SK-N-SH (cell line): ENCODE results near the gene INPP5A. TPM values are rescaled to one million over a fixed set of nuclear protein-coding genes. Genes with fewer than 3 reads are reported as not detected.

ENCODE experiments used
- CTCF ChIA-PET: fragments of 300-600, 350-600 bp; formaldehyde crosslinking; extraction: SDS; loops from one replicate; lab custom pipeline; 2021; lab: Yijun Ruan, JAX
- POLR2A ChIA-PET: fragments of 350-600 bp; sonication (Branson Sonifier 250); formaldehyde crosslinking; extraction: SDS; loops from one replicate; lab custom pipeline; 2020; ENCODE audit warnings: antibody characterized with exemption, inconsistent platforms; lab: Yijun Ruan, JAX
- DNase-seq: peaks from one replicate; pipeline ENCODE4 v3.0.0; 2012
- H2AFZ ChIP-seq: fragments of 200-600 bp; sonication (generic); 2 replicates; pipeline ENCODE4 v1.8.1; 2016; ENCODE audit warnings: antibody characterized with exemption, mild to moderate bottlenecking, low read depth
- H3F3A ChIP-seq: fragments of 200-600 bp; sonication (generic); replicated peaks from 2 replicates; pipeline ENCODE3; 2016; ENCODE audit warnings: antibody characterized with exemption, mild to moderate bottlenecking; ENCODE audit not compliant: insufficient read depth
- H3K27ac ChIP-seq, 2 experiments: fragments of 200-500 bp in 1 of 2; fragments of 200-600 bp in 1 of 2; sonication (Bioruptor generic) in 1 of 2; sonication (generic), shearing (Covaris generic) in 1 of 2; 2 replicates each; pipeline versions ENCODE4 v1.5.1 to v1.6.1; 2014 to 2016; ENCODE audit warnings: low read depth in 2 of 2, inconsistent platforms in 1 of 2, low read length in 1 of 2, mild to moderate bottlenecking in 1 of 2, mixed read lengths in 1 of 2
- H3K27me3 ChIP-seq: fragments of 200-600 bp; sonication (generic), shearing (Covaris generic); 2 replicates; pipeline ENCODE4 v1.6.1; 2016; ENCODE audit warnings: mixed run types; ENCODE audit not compliant: insufficient read depth
- H3K36me3 ChIP-seq, 2 experiments: fragments of 200-500 bp in 1 of 2; fragments of 200-600 bp in 1 of 2; sonication (Bioruptor generic) in 1 of 2; sonication (generic) in 1 of 2; replicated peaks in 1 of 2; 2 replicates each; pipeline versions ENCODE3 to v1.5.1; 2014 to 2016; ENCODE audit warnings: low read length in 1 of 2, mild to moderate bottlenecking in 1 of 2; ENCODE audit not compliant: insufficient read depth in 2 of 2, control insufficient read depth in 1 of 2
- H3K4me1 ChIP-seq, 2 experiments: fragments of 200-500 bp in 1 of 2; fragments of 200-600 bp in 1 of 2; sonication (Bioruptor generic) in 1 of 2; sonication (generic), shearing (Covaris generic) in 1 of 2; 2 replicates each; pipeline versions ENCODE4 v1.5.1 to v1.6.1; 2014 to 2016; ENCODE audit warnings: low read depth in 1 of 2, low read length in 1 of 2, mixed run types in 1 of 2; ENCODE audit not compliant: insufficient read depth in 2 of 2, control insufficient read depth in 1 of 2
- H3K4me2 ChIP-seq: fragments of 200-600 bp; sonication (generic), shearing (Covaris generic); 2 replicates; pipeline ENCODE4 v1.6.1; 2017; ENCODE audit warnings: mixed run types
- H3K4me3 ChIP-seq, 2 experiments: fragments of 200-500 bp in 1 of 2; fragments of 200-600 bp in 1 of 2; sonication (Bioruptor generic) in 1 of 2; sonication (generic), shearing (Covaris generic) in 1 of 2; 2 replicates each; pipeline versions ENCODE4 v1.5.1 to v1.8.1; 2014 to 2016; ENCODE audit warnings: low read depth in 2 of 2, inconsistent platforms in 1 of 2, low read length in 1 of 2, mild to moderate bottlenecking in 1 of 2, mixed read lengths in 1 of 2, moderate library complexity in 1 of 2
- H3K79me2 ChIP-seq: fragments of 200-600 bp; sonication (generic); 2 replicates; pipeline ENCODE4 v1.8.1; 2017; ENCODE audit warnings: mild to moderate bottlenecking; ENCODE audit not compliant: insufficient read depth
- H3K9ac ChIP-seq: fragments of 200-600 bp; sonication (generic); 2 replicates; pipeline ENCODE4 v1.6.1; 2017; ENCODE audit warnings: mixed run types
- H3K9me2 ChIP-seq: fragments of 200-600 bp; sonication (generic); 2 replicates; pipeline ENCODE4 v1.6.1; 2017; ENCODE audit warnings: mixed run types
- H3K9me3 ChIP-seq: fragments of 200-600 bp; sonication (generic); 2 replicates; pipeline ENCODE4 v1.6.1; 2017; ENCODE audit warnings: mixed run types, mild to moderate bottlenecking, moderate library complexity
- H4K20me1 ChIP-seq: fragments of 200-600 bp; sonication (generic); 2 replicates; pipeline ENCODE4 v1.6.1; 2017; ENCODE audit warnings: mild to moderate bottlenecking, mixed run types; ENCODE audit not compliant: insufficient read depth
- CHD2 ChIP-seq: fragments of 150-350 bp; IDR thresholded peaks from 2 replicates; pipeline ENCODE4 v1.6.1; 2018; ENCODE audit warnings: low read length; ENCODE audit not compliant: partially characterized antibody
- CTCF ChIP-seq: fragments of 200-600 bp; sonication (generic); IDR thresholded peaks from 2 replicates; pipeline ENCODE4 v1.6.1; 2017; ENCODE audit warnings: antibody characterized with exemption, mild to moderate bottlenecking, moderate library complexity
- ELF1 ChIP-seq: IDR thresholded peaks from 2 replicates; pipeline ENCODE4 v1.4.0; 2012
- EP300 ChIP-seq, 2 experiments: IDR thresholded peaks; 2 replicates each; pipeline versions ENCODE4 v1.4.0 to v1.6.1; 2012; ENCODE audit warnings: borderline replicate concordance in 1 of 2, low read depth in 1 of 2, low read length in 1 of 2
- FOXJ3 ChIP-seq: sonication (generic); formaldehyde crosslinking; IDR thresholded peaks from 2 replicates; pipeline ENCODE4 v1.5.1; 2020; ENCODE audit warnings: mild to moderate bottlenecking, missing genetic modification reagents
- JUND ChIP-seq: IDR thresholded peaks from 2 replicates; pipeline ENCODE4 v1.4.0; 2012
- PBX3 ChIP-seq: IDR thresholded peaks from 2 replicates; pipeline ENCODE4; 2012
- RAD21 ChIP-seq: IDR thresholded peaks from 2 replicates; pipeline ENCODE4 v1.6.1; 2012; ENCODE audit warnings: mild to moderate bottlenecking, low read length
- RCOR1 ChIP-seq: fragments of 150-350 bp; IDR thresholded peaks from 2 replicates; pipeline ENCODE4 v1.6.1; 2017; ENCODE audit warnings: antibody characterized with exemption, low read length
- RXRA ChIP-seq: IDR thresholded peaks from 2 replicates; pipeline ENCODE4 v1.4.0; 2012; ENCODE audit warnings: low read depth, mild to moderate bottlenecking, borderline replicate concordance
- SIN3A ChIP-seq: IDR thresholded peaks from 2 replicates; pipeline ENCODE4 v1.6.1; 2012; ENCODE audit warnings: low read depth, mild to moderate bottlenecking, low read length, moderate library complexity, borderline replicate concordance
- SMC3 ChIP-seq: IDR thresholded peaks from 2 replicates; pipeline ENCODE4 v1.6.1; 2012; ENCODE audit warnings: low read depth, low read length, improper control_type of control experiment
- TAF1 ChIP-seq: IDR thresholded peaks from 2 replicates; pipeline ENCODE4 v1.6.1; 2012; ENCODE audit warnings: low read depth, mild to moderate bottlenecking, low read length, moderate library complexity, borderline replicate concordance
- TCF12 ChIP-seq: IDR thresholded peaks from 2 replicates; pipeline ENCODE4 v1.4.0; 2012
- USF2 ChIP-seq: fragments of 150-350 bp; IDR thresholded peaks from 2 replicates; pipeline ENCODE4 v1.6.1; 2017; ENCODE audit warnings: antibody characterized with exemption, low read length, low read depth, borderline replicate concordance
- WGBS: methylation state at CpG from one replicate; pipeline ENCODE4 v1.1.6; 2017; ENCODE audit warnings: low lambda C conversion rate; 5-methylcytosine and 5-hydroxymethylcytosine counted together
- polyA plus RNA-seq, 3 experiments: library from polyadenylated mRNA; depleted of rRNA; stranded (reverse); fragments of >200 nt; gene quantifications; 2 replicates each; pipeline ENCODE4 v1.2.3, GENCODE V29; 2012
- TF ChIP-seq, protein P1 (sequence below): IDR thresholded peaks from 2 replicates; pipeline ENCODE4 v1.4.0; 2012; ENCODE audit warnings: low read depth, borderline replicate concordance

Gene INPP5A
- polyA plus RNA-seq, 1 of the 3 experiments (the other 2 are of a cell fraction), result 12.0 TPM

DNA sequence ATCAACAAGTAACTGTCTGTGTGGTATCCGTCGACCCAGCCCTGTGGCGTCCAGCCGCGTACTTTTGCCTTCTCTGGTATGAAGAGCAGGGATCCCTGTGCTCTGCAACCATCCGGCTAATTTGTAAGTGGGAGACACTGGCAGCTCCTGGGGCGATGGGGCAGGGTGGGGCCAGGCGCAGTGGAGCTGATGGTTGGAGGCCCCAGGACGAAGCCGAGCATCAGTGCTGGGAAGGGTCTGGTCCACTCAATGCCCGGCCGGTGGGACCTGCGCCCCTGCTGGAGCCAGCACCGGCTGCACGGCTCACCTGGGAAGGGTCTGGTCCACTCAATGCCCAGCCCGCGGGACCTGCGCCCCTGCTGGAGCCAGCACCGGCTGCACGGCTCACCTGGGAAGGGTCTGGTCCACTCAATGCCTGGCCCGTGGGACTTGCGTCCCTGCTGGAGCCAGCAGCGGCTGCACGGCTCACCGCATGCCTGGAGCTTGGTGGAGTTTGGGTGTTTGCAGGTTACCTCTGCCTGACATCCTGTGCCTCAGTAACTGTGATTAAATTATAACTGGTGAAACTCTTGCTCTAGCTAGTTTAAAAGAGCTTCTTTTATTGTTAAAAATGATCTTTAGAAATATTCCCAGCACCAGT is 152.3 kb downstream of the INPP5A start:
- no peaks in the 10 kb centered on the region; a peak in 1 of 4 replicates for H3K4me1 ChIP-seq
- 0 out of 2 replicates have a peak, but pooled peaks cover 4% of the 10 kb centered on the region for H3K9me3 ChIP-seq
- H3K27me3 ChIP-seq, result no peaks in the 10 kb centered on the region
- no peaks in the 10 kb centered on the region for H4K20me1 ChIP-seq
- no peaks in the 10 kb centered on the region for H3F3A ChIP-seq
- no peak overlapping the region for H2AFZ ChIP-seq
- H3K9ac ChIP-seq, result no peak overlapping the region
- no peaks in the 10 kb centered on the region for H3K9me2 ChIP-seq
- no peak overlapping the region for H3K4me2 ChIP-seq
- ChIA-PET CTCF (no interaction called here), POLR2A (no interaction called here)
- TF ChIP-seq FOXJ3 (no peak), EP300 (IDR thresholded peaks at IDR 0.05; ENCODE audit: borderline replicate concordance in 1 of 2, low read depth in 1 of 2, low read length in 1 of 2) (no peak), CTCF (no peak)
- no peak overlapping the region for H3K4me3 ChIP-seq
- 95% methylated on average over 3 of the region's 25 CpGs for WGBS
- no peak overlapping the region for H3K27ac ChIP-seq
- peaks cover 0 to 2% of the 10 kb centered on the region in 2 experiments for H3K36me3 ChIP-seq
- H3K79me2 ChIP-seq, result no peaks in the 10 kb centered on the region
- DNase-seq, result no peak

DNA sequence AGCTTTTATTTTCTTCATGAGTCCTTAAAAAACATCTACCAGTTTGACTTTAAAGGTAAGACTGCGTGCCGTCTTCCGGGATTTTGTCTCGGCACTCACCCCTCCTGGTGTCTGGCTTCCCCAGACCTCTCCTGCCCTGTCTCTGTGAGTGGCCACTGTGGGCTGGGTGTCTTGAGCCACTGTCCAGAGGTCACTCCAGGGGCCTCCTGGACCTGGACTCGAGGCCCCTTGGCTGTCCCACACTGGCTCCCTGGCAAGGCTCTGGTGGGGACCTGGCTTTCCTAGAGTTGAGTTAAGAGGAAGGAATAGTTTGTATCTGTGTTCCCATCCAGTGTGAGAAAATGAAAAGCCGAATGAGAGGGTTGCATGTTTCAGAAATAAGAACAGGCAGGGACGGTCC is 152.8 kb downstream of the INPP5A start:
- Histone ChIP-seq H3K4me1 (no peaks in the 10 kb centered on the region; a peak in 1 of 4 replicates), H3K4me3 (no peak overlapping the region), H3K9me2 (no peaks in the 10 kb centered on the region)
- WGBS, result 99% methylated on average over 7 of the region's 7 CpGs
- TF ChIP-seq PBX3, result no peak
- TF ChIP-seq CHD2, result no peak
- no peak for TF ChIP-seq TCF12
- TF ChIP-seq, protein P1, sequence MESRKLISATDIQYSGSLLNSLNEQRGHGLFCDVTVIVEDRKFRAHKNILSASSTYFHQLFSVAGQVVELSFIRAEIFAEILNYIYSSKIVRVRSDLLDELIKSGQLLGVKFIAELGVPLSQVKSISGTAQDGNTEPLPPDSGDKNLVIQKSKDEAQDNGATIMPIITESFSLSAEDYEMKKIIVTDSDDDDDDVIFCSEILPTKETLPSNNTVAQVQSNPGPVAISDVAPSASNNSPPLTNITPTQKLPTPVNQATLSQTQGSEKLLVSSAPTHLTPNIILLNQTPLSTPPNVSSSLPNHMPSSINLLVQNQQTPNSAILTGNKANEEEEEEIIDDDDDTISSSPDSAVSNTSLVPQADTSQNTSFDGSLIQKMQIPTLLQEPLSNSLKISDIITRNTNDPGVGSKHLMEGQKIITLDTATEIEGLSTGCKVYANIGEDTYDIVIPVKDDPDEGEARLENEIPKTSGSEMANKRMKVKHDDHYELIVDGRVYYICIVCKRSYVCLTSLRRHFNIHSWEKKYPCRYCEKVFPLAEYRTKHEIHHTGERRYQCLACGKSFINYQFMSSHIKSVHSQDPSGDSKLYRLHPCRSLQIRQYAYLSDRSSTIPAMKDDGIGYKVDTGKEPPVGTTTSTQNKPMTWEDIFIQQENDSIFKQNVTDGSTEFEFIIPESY, result no peak
- TF ChIP-seq RCOR1, result no peak
- no peak for TF ChIP-seq SMC3
- TF ChIP-seq TAF1, result no peak
- TF ChIP-seq RAD21, result no peak
- no peak for TF ChIP-seq SIN3A
- no peak for TF ChIP-seq ELF1
- no peak for TF ChIP-seq CTCF
- TF ChIP-seq RXRA, result no peak
- no peak for TF ChIP-seq JUND
- TF ChIP-seq USF2, result no peak
- TF ChIP-seq, all 33 proteins: peak for 0
- no peak for DNase-seq
- Histone ChIP-seq H2AFZ (no peak overlapping the region), H3K27me3 (no peaks in the 10 kb centered on the region), H3K79me2 (no peaks in the 10 kb centered on the region), H3K9ac (no peak overlapping the region), H3K4me2 (no peak overlapping the region), H3K9me3 (0 out of 2 replicates have a peak, but pooled peaks cover 4% of the 10 kb centered on the region), H3K27ac (no peak overlapping the region), H4K20me1 (no peaks in the 10 kb centered on the region), H3K36me3 (peaks cover 0 to 2% of the 10 kb centered on the region in 2 experiments), H3F3A (no peaks in the 10 kb centered on the region)
- ChIA-PET POLR2A (no interaction called here), CTCF (no interaction called here)
